ENCODE measurements around the gene CTAG1B.

DNA sequence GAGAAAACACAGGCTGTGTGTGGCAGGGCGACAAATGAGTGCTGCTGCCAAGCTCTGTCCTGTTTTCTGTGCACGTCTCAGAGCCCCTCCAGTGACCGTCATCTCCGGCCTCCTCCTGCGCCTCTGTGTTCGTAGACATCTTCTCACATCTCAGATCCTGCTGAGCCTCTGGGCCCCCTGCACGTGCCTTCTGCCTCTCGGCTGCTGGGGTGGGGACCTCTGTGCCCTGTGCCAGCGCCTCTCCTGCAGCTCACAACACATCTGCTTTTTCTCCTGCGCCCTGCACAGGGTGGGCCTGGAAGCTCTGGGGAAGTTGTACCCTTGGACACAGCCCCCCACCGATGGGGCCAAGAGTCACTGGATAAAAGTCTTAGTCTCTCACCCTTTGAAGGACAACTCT is 36.7 kb upstream of the CTAG1B start:
- no peak for TF ChIP-seq GLIS2 (tag by site-specific recombination; IDR thresholded peaks at IDR 0.05)
- no peak for TF ChIP-seq ZNF558 (tag by site-specific recombination; IDR thresholded peaks at IDR 0.05)
- TF ChIP-seq, protein P1, sequence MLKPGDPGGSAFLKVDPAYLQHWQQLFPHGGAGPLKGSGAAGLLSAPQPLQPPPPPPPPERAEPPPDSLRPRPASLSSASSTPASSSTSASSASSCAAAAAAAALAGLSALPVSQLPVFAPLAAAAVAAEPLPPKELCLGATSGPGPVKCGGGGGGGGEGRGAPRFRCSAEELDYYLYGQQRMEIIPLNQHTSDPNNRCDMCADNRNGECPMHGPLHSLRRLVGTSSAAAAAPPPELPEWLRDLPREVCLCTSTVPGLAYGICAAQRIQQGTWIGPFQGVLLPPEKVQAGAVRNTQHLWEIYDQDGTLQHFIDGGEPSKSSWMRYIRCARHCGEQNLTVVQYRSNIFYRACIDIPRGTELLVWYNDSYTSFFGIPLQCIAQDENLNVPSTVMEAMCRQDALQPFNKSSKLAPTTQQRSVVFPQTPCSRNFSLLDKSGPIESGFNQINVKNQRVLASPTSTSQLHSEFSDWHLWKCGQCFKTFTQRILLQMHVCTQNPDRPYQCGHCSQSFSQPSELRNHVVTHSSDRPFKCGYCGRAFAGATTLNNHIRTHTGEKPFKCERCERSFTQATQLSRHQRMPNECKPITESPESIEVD (tag by site-specific recombination; IDR thresholded peaks at IDR 0.05): no peak
- TF ChIP-seq, protein P2, sequence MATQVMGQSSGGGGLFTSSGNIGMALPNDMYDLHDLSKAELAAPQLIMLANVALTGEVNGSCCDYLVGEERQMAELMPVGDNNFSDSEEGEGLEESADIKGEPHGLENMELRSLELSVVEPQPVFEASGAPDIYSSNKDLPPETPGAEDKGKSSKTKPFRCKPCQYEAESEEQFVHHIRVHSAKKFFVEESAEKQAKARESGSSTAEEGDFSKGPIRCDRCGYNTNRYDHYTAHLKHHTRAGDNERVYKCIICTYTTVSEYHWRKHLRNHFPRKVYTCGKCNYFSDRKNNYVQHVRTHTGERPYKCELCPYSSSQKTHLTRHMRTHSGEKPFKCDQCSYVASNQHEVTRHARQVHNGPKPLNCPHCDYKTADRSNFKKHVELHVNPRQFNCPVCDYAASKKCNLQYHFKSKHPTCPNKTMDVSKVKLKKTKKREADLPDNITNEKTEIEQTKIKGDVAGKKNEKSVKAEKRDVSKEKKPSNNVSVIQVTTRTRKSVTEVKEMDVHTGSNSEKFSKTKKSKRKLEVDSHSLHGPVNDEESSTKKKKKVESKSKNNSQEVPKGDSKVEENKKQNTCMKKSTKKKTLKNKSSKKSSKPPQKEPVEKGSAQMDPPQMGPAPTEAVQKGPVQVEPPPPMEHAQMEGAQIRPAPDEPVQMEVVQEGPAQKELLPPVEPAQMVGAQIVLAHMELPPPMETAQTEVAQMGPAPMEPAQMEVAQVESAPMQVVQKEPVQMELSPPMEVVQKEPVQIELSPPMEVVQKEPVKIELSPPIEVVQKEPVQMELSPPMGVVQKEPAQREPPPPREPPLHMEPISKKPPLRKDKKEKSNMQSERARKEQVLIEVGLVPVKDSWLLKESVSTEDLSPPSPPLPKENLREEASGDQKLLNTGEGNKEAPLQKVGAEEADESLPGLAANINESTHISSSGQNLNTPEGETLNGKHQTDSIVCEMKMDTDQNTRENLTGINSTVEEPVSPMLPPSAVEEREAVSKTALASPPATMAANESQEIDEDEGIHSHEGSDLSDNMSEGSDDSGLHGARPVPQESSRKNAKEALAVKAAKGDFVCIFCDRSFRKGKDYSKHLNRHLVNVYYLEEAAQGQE (tag by site-specific recombination; IDR thresholded peaks at IDR 0.05): no peak
- TF ChIP-seq ZNF2 (tag by site-specific recombination; IDR thresholded peaks at IDR 0.05): no peak
- TF ChIP-seq, protein P3, sequence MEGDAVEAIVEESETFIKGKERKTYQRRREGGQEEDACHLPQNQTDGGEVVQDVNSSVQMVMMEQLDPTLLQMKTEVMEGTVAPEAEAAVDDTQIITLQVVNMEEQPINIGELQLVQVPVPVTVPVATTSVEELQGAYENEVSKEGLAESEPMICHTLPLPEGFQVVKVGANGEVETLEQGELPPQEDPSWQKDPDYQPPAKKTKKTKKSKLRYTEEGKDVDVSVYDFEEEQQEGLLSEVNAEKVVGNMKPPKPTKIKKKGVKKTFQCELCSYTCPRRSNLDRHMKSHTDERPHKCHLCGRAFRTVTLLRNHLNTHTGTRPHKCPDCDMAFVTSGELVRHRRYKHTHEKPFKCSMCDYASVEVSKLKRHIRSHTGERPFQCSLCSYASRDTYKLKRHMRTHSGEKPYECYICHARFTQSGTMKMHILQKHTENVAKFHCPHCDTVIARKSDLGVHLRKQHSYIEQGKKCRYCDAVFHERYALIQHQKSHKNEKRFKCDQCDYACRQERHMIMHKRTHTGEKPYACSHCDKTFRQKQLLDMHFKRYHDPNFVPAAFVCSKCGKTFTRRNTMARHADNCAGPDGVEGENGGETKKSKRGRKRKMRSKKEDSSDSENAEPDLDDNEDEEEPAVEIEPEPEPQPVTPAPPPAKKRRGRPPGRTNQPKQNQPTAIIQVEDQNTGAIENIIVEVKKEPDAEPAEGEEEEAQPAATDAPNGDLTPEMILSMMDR (tag by site-specific recombination; IDR thresholded peaks at IDR 0.05): no peak
- no peak for TF ChIP-seq ZNF239 (tag by site-specific recombination; IDR thresholded peaks at IDR 0.05)
- TF ChIP-seq ZNF664 (tag by site-specific recombination; IDR thresholded peaks at IDR 0.05): no peak
- no peak for TF ChIP-seq ZNF776 (tag by site-specific recombination; IDR thresholded peaks at IDR 0.05; ENCODE audit: borderline replicate concordance)
- TF ChIP-seq ZFP37 (tag by site-specific recombination; IDR thresholded peaks at IDR 0.05): no peak
- no peak for TF ChIP-seq REPIN1 (tag by site-specific recombination; IDR thresholded peaks at IDR 0.05; ENCODE audit: low read depth)
- TF ChIP-seq ZNF274 (IDR thresholded peaks at IDR 0.05; ENCODE audit: low read length): no peak
- no peak for TF ChIP-seq ZNF274 (tag by site-specific recombination; IDR thresholded peaks at IDR 0.05; ENCODE audit: borderline replicate concordance)
- no peak for TF ChIP-seq PBX3 (CRISPR knock-in tag; IDR thresholded peaks at IDR 0.05)

All from HEK293 (cell line).